Skin epidermis (tissue), 12 donors: ENCODE results near the gene GIGYF1.

Experiments
- H3K27ac ChIP-seq, 21 experiments: fragments of 200-600 bp; sonication (generic) in 11 of 21; one replicate each; pipeline ENCODE4 v1.5.0; 2020; ENCODE audit warnings: mild to moderate bottlenecking in 3 of 21, inconsistent platforms in 2 of 21, moderate library complexity in 2 of 21
- H3K4me3 ChIP-seq, 7 experiments: fragments of 200-600 bp; sonication (generic) in 2 of 7; one replicate each; pipeline ENCODE4 v1.5.0; 2020; ENCODE audit warnings: inconsistent platforms in 2 of 7, mild to moderate bottlenecking in 2 of 7, moderate library complexity in 1 of 7

The GIGYF1 gene

GRCh38 chr7:100686822-100687211 lies 7.2 kb downstream of the GIGYF1 start:
- Histone ChIP-seq H3K27ac (no peak overlapping the region), H3K4me3 (no peak overlapping the region)

- no peak overlapping the region for H3K4me3 ChIP-seq
- H3K27ac ChIP-seq = no peak overlapping the region
Measured at GRCh38 chr7:100686201-100686821, 7.7 kb downstream of the GIGYF1 start.

DNA sequence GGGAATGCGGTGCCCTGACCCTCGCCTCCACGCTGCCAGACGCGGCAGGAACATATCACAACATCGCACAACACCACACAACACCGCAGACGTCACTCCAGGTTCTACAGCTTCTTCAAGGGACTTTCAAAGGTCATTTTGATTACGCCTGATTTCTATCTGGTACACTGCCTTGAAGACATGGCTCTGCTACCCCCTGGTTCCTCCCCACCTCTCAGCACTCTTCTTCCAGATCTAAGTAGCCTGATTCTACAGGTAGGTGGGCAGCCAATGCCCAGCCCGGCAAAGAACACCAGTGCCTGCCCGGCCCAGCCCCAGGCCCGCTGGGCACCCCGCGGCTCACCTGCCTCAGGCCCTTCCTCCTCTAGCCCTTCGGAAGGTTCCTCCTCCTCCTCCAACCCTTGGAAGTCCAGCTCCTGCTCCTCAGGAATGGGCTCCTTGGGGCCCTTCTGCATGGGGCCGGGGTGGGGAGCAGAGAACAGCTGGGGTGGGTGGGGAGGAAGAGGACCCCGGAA lies 8.4 kb downstream of the GIGYF1 start:
- H3K4me3 ChIP-seq = no peak overlapping the region

GRCh38 chr7:100685049-100685605 lies 8.9 kb downstream of the GIGYF1 start:
- H3K27ac ChIP-seq = no peak overlapping the region
- H3K4me3 ChIP-seq = no peak overlapping the region

More for the DNA sequence above, 8.4 kb downstream of the GIGYF1 start:
- no peak overlapping the region for H3K27ac ChIP-seq

DNA sequence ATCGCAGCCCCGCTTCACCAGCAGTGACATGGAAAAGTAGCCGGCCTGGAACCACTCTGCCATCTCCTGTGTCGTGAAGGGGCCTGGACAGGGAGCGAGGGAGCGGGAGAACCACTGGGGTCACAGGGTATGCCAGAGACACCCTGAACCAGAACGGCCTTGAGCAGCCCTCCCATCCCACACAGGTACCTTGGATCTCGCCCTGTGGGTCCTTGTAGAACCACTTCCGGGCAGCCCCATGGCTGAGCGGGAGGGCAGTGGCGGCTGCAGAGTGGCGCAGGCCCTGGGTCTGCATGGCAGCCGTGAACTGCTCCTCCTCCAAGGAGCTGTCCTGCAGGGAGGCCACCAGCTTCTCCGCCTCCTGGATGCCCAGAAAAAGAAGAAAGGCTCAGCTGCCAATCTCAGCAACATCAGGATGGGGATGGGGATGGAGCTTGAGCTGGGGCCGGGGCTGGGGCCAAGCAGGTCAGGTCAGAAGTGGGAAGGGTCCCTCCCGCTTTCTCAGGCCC lies 9.5 kb downstream of the GIGYF1 start:
- H3K27ac ChIP-seq = no peak overlapping the region
- no peak overlapping the region for H3K4me3 ChIP-seq

GRCh38 chr7:100683659-100684533 lies 10.2 kb downstream of the GIGYF1 start:
- Histone ChIP-seq H3K27ac (no peak overlapping the region), H3K4me3 (no peak overlapping the region)

- H3K27ac ChIP-seq = peak overlapping the region in 1 of 21 experiments; percentile 12
- no peak overlapping the region for H3K4me3 ChIP-seq
Measured at GRCh38 chr7:100682991-100683658, 10.9 kb downstream of the GIGYF1 start.

GRCh38 chr7:100682228-100682741 lies 11.8 kb downstream of the GIGYF1 start:
- Histone ChIP-seq H3K4me3 (no peak overlapping the region), H3K27ac (peak overlapping the region in 1 of 21 experiments; percentile 30)

GRCh38 chr7:100681491-100682227 lies 12.4 kb downstream of the GIGYF1 start:
- Histone ChIP-seq H3K27ac (peak overlapping the region in 1 of 21 experiments; percentile 45), H3K4me3 (no peak overlapping the region)

DNA sequence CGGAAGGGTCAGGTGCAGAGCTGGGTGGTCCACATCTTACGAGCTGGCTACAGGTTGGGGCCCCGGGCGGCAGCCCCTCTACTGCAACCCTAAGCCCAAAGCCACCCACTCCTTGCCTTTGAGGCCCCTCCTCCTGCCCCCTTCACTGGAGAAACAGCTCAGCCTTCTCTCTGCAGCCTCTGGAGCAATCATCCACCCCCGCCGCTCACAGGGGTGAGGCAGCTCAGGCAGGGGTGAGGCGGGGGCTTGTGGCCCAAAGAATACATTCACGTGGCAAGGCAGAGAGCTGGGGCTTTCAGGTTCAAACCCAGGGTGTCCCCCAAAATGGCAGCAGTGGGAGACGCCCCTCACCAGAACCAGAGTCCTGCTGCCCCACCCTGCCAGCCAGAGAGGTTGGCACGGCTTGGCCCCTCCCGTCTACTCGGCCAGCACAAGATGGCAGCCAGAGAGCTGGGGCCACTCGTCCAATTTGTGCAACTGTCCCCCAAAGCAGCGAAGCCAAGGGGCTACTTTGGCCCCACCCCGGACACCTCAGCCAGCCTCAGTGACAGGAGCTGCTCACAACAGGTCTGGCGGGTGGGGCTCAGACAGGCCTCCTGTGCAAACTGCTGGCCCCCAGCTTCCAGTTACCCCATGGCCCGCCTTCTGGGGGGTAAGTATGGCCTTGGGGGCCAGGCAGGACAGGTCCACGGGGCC lies 13.3 kb downstream of the GIGYF1 start:
- H3K4me3 ChIP-seq = no peak overlapping the region
- peak overlapping the region in 9 of 21 experiments; percentile 4 to 65 (median 46) for H3K27ac ChIP-seq

GRCh38 chr7:100679927-100680575 lies 14.0 kb downstream of the GIGYF1 start:
- Histone ChIP-seq H3K4me3 (no peak overlapping the region), H3K27ac (peak overlapping the region in 12 of 21 experiments; percentile 4 to 65 (median 48))

GRCh38 chr7:100679129-100679926 lies 14.7 kb downstream of the GIGYF1 start:
- Histone ChIP-seq H3K4me3 (no peak overlapping the region), H3K27ac (peak overlapping the region in 9 of 21 experiments; percentile 21 to 65 (median 41))

DNA sequence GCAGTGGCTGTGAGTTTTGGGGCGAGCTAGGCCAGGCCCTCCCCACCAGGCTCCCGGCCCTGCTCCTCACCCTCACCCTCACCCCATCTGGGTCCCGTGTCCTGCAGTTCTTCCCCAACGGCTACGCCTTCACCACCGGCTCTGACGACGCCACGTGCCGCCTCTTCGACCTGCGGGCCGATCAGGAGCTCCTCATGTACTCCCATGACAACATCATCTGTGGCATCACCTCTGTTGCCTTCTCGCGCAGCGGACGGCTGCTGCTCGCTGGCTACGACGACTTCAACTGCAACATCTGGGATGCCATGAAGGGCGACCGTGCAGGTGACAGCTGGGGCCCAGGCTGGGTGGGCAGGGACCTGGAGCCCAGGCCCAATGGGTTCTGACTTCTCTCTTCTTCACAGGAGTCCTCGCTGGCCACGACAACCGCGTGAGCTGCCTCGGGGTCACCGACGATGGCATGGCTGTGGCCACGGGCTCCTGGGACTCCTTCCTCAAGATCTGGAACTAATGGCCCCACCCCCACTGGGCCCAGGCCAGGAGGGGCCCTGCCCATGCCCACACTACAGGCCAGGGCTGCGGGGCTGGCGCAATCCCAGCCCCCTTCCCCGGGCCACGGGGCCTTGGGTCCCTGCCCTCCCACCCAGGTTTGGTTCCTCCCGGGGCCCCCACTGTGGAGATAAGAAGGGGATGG lies 15.6 kb downstream of the GIGYF1 start:
- H3K27ac ChIP-seq = peak overlapping the region in 2 of 21 experiments; percentile 22 to 41

DNA sequence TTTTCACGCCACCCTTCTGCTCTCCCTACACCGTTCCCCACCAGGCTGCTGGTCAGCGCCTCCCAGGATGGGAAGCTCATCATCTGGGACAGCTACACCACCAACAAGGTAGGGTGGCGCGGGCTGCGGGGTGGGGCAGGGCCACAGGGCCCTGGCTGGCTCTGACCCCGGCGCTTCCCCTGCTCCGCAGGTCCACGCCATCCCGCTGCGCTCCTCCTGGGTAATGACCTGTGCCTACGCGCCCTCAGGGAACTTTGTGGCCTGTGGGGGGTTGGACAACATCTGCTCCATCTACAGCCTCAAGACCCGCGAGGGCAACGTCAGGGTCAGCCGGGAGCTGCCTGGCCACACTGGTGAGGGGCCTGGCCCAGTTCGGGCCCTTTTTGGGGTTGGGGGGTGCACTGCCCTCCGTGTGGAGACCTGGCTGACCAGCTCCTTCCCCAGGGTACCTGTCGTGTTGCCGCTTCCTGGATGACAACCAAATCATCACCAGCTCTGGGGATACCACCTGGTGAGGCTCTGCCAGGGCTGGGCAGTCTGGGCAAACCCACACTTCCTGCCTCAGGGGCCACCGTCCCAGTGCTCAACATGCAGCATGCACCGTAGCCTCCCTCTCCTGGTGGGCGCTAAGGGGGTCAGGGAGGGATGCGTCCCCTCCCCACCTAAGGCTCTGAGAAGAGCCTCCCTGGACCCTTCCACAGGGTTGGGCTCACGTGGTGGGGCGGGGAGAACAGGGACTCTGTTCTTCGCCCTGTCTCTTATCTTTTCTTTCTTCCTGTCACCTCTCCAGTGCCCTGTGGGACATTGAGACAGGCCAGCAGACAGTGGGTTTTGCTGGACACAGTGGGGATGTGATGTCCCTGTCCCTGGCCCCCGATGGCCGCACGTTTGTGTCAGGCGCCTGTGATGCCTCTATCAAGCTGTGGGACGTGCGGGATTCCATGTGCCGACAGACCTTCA lies 16.5 kb downstream of the GIGYF1 start:
- no peak overlapping the region for H3K4me3 ChIP-seq
- H3K27ac ChIP-seq = peak overlapping the region in 4 of 21 experiments; percentile 20 to 100 (median 96)

More for the DNA sequence above, 15.6 kb downstream of the GIGYF1 start:
- H3K4me3 ChIP-seq = no peak overlapping the region
